HG03039 (cell line): ENCODE data around the gene UBTF.
"Not testable (repeated sequence)": the region's sequence is repeated elsewhere in the genome, so short reads cannot be mapped to it uniquely, and the experiment has no call there.

ENCODE experiments used
- ATAC-seq: cut with Tn5 transposase; IDR thresholded peaks from one replicate; pipeline ENCODE4 v1.9.1; 2021; ENCODE audit warnings: mild to moderate bottlenecking, moderate library complexity; ENCODE audit not compliant: unreplicated experiment

UBTF gene

GRCh38 chr17:44247440-44247841, 28.0 kb upstream of the UBTF start:
- no peak for ATAC-seq

DNA sequence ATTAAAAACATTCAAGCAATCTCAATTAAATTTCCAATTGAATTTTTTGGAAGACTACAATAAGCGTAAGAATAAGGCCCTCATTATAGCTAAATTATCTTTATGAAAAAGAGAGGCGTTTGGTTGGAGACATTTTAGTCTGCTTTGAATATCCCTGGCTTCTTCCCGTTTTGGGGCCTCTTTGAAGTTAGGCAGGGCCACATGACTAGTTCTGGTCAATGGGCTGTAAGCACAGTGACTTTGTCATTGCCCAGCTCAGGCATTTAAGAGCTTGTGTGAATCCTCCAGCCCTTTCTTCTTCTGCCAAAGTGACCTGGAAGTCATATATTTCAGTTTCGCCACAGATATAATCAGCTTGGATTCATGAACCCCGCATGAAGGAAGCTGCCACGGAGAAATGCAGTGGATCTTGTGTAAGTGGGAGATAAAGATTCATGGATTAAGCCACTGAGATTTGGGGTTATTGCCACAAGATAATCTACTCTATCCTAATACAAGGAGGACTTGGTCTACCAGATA, 21.7 kb upstream of the UBTF start:
- ATAC-seq, result no peak

DNA sequence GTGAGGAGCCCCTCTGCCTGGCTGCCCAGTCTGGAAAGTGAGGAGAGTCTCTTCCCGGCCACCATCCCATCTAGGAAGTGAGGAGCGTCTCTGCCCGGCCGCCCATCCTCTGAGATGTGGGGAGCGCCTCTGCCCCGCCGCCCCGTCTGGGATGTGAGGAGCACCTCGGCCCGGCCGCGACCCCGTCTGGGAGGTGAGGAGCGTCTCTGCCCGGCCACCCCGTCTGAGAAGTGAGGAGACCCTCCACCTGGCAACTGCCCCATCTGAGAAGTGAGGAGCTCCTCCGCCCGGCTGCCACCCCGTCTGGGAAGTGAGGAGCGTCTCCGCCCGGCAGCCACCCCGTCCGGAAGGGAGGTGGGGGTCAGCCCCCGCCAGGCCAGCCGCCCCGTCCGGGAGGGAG, 18.4 kb upstream of the UBTF start:
- not testable (repeated sequence) for ATAC-seq

DNA sequence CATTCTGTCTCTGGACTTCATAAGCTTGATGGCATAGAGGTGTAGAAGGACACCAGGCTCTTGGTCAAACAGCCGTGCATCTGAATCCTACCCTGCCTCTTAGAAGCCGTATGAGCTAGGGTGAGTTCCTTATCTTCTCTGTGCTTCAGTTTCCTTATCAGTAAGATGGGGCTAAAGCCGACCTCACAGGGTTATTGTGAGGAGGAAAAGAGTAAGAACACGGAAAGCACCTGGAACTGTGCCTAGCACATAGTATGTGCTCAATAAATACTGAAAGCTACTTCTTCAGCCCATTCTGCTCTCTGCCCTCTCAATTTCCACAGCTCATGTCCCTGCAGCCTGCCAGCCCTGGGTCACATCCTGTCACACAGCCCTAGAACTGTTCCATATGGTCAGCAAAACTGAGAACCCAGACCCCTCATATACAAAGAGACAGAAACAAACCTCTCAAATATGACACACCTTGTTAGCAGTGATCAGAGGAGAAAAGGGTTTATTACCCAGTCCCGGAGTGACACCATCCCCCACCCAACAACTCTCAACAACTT, 17.0 kb upstream of the UBTF start:
- no peak for ATAC-seq

DNA sequence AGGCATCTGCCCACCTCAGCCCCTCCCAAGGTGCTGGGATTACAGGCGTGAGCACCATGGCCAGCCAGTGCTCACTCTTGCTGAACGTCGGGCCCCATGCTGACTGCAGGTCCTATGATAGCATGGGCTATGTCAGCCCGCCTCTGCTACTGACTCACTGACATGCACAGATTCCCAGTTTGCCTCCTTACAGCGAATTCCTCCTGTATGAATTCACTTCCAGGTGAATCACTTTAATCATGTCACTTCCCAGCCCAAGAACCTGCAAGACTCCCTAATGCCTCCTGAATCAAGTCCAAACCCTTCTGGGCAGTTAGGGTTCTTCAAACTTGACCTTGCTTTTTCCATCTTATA, 16.1 kb upstream of the UBTF start:
- ATAC-seq, result no peak

DNA sequence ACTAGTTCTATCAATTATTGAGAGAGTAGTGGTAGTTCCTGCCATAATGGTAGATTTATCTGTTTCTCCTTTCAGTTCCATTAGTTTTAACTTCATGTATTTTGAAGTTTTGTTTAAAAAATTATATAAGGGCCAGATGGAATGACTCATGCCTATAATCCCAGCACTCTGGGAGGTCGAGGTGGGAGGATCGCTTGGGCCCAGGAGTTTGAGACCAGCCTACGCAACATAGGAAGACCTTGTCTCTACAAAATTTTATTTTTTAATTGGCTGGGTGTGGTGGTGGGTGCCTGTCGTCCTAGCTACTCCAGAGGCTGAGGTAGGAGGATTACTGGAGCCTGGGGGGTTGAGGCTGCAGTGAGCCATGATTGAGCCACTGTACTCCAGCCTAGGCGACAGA, 14.1 kb upstream of the UBTF start:
- ATAC-seq, result no peak

- no peak for ATAC-seq
Measured at GRCh38 chr17:44232061-44232460, 12.6 kb upstream of the UBTF start.

DNA sequence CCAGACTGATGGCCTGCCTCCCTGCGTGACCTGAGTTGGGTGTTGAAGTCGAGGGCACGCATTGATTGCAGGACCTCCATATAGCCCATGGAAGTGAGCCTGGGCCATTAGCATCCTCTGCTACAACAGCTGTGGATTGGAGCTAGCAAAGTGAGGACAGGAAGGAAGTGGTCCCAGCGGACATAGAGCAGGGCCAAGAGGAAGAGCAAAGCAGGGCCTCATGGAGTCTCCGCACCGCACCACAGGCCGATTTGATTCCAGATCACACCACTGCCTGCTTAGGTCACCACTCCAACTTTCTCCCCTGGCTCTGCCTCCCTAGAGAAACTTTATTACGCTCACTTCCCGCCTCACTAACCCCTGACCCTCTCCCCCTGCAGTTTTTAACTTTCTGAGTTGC, 10.7 kb upstream of the UBTF start:
- ATAC-seq, result no peak

DNA sequence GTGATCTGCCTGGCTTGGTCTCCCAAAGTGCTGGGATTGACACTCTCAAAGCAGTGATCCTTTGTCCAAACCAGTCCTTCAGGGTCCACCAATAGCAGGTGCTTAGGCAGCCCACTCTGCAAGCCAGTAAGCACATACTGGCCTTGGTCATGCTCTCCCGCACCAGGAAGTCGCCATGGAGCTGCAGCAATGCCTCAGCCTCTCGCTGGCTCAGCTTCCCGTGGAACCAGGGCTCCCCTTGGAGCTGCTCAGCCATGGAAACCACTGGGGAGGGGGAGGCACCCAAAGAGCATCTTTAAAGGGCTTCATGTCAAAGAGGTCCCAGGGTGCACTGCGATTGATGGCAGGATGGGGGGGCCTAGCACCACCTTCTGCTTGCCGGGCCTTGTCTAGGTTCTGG, 9.6 kb upstream of the UBTF start:
- no peak for ATAC-seq

DNA sequence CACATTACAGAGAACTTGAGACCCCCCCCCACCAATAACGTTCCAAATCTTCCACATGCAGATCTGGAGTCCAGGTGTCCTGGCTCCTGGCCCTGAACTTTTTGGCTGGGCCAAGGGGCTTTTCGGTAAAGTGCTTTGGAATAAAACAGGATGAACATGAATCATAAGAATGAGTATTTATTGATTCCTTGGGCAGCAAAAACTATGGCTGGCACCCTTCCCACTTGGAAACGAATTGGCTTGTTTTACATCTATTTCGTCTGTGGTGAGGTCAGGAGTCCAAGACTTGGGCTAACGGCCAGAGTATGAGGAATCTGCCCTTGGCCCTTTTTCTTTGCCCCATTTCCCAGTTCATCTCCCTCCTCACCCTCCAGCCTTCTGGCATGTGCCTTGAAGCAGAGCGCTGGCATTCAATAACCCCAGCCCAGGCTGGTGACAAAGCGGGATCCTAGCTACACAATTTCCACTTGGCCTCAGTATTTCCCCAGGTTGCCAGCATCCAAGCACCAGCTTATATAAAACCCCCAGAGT, 4.1 kb upstream of the UBTF start:
- no peak for ATAC-seq

- no peak for ATAC-seq
Measured at GRCh38 chr17:44222112-44222869, 2.8 kb upstream of the UBTF start.

DNA sequence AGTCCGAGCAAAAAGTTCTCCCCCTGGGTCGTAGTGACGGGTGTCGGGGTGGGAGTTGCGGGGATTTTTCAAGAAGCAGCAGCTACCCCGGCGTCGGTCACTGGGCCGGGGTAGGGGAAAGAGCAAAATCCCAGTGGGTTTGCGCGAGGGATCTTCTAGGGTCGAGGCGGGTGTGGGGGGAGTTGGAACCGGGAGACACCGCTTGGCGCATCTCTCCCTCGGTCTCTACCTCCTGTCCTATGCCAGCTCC, 2.3 kb upstream of the UBTF start:
- no peak for ATAC-seq

DNA sequence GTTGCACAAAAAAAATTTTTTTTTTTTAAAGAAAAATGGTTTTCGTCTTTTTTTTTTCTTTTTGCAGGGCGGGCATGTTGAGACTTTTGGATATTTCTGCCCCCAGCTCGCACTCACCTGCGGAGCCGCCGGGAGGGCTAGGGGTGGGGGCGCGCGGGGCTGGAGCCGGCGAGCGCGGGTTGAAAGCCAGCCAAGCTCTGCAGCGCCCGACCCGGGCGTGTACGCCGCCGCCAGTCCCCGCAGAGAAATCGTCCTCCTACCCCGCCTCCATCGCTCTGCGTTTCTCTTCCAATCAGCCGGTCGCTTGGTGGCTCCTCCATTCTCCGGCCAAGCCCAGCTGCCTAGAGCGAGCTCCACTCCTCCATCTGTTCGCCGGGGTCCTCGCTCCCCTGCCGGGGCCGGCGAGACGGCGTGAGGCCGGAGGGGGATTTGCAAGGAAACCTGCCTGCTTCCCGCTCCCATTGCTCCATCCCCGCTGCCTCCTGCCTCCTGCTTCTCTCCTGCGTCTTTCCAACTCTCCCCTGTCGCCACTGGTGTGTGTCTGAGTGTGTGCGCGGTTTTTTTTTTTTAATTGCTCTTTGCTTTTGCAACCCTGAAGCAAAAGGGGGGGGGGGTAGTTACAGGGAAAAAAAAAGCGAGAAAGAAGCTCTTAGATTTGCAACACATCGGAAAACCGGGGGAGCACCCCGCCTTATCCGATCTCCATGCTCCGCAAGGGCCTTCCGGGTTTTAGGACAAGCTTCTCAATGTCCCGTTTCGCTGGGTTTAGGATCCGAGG, 1.8 kb upstream of the UBTF start:
- no peak for ATAC-seq

DNA sequence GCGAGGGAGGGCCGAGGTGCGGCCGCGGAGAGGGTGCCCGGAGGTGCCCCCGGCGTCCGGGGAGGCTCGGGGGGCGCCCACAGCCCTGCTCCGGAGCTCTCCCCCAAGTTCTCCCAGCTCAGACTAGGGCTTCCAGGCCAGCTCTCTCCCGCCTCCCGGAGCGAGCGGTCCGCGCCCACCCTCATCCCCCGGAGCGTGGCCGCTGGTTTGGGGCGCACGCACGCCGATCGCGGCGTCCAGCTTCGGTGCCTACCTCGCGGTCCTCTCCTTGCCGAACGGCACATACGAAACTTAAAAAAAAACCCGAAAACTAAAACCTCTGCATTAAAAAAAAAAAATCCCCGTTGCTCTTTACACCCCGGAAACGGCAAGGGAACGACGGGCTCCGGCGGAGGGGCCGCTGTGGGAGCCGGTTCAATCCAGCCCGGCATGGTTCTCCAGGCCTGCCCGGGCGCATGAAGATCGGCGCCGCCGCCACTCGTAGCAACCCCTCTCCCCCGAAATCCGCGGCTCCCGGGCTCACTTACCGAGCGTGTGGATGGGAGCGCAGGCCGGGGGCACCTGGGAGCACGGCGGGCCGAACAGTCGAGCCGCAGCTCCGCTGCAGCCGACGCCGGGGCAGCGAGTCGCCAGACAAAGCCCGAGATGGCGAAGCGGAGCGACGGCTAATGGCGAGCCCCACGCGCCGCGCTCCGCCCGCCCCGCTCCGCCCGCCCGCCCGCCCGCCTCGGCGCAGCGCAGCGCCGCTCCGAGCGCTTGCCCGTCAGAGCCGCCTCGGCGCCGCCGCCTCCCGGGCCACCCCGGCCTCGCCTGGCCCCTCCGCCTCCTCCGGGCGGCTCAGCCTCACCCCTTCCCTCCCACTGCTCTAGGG, 973 bp upstream of the UBTF start:
- peak; percentile 3 for ATAC-seq

- ATAC-seq, result peak; percentile 23
Measured at GRCh38 chr17:44219108-44219615, 313 bp downstream of the UBTF start.

GRCh38 chr17:44218344-44219107, 949 bp downstream of the UBTF start:
- ATAC-seq, result peak; percentile 33

DNA sequence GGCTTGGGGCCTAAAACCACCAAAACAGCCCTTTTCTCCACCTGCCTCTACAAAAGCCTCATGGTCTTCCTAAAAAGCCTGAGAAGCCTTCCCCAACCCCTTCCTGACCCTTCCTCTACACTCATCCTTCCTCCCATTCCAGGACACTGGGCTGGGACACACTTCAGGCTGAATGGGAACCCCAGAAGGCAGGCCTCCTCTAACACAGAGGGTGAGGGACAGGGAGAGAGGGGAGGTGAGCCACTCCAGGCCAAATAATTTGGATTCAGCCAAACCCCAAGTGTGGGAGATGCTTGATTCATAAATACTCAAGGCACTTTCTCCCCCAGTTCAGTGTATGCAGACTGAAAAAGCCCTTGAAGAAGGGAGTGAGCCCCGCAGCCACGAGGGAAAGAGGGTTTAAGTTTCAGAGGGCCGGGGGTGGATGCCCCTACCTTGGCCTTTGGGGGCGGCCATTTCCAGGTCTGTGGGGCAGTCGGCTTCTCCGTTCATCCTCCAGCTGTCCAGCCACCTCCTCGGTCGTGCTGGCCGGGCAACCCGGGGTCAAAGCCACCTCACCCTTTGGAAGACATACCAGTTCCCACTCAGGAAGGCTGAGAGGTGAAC, 1.6 kb downstream of the UBTF start:
- ATAC-seq, result peak; percentile 0

GRCh38 chr17:44216694-44217093, 2.8 kb downstream of the UBTF start:
- no peak for ATAC-seq

- no peak for ATAC-seq
Measured at GRCh38 chr17:44216173-44216572, 3.3 kb downstream of the UBTF start.

GRCh38 chr17:44214896-44215295, 4.6 kb downstream of the UBTF start:
- ATAC-seq, result no peak
